Smooth muscle cell (in vitro differentiated cells): ENCODE data around the gene PSMD4. TPM values are rescaled to one million over a fixed set of nuclear protein-coding genes. Genes with fewer than 3 reads are reported as not detected.

ENCODE experiments used
- DNase-seq: peaks from one replicate; lab custom pipeline; 2025; ENCODE audit not compliant: unreplicated experiment; lab: John Stamatoyannopoulos, UW
- H2AFZ ChIP-seq: fragments of 200-600 bp; sonication (generic); 2 replicates; pipeline ENCODE4 v1.6.0; 2016; ENCODE audit warnings: antibody characterized with exemption, low read depth, mild to moderate bottlenecking
- H3F3A ChIP-seq: fragments of 200-600 bp; sonication (generic); 2 replicates; pipeline ENCODE4 v1.6.0; 2017; ENCODE audit warnings: antibody characterized with exemption, low read depth
- H3K27ac ChIP-seq: fragments of 200-600 bp; sonication (generic); 2 replicates; pipeline ENCODE4 v1.5.1; 2016; ENCODE audit warnings: low read depth, mild to moderate bottlenecking
- H3K27me3 ChIP-seq: fragments of 200-600 bp; sonication (generic); 2 replicates; pipeline ENCODE4 v1.6.1; 2016; ENCODE audit warnings: low read depth, mild to moderate bottlenecking
- H3K36me3 ChIP-seq: fragments of 200-600 bp; sonication (generic); 2 replicates; pipeline ENCODE4 v1.5.1; 2016; ENCODE audit warnings: low read depth
- H3K4me1 ChIP-seq: fragments of 200-600 bp; sonication (generic); 2 replicates; pipeline ENCODE4 v1.5.1; 2016; ENCODE audit warnings: low read depth
- H3K4me2 ChIP-seq: fragments of 200-600 bp; sonication (generic); 2 replicates; pipeline ENCODE4 v1.6.0; 2016; ENCODE audit warnings: mild to moderate bottlenecking
- H3K4me3 ChIP-seq: fragments of 200-600 bp; sonication (generic); 2 replicates; pipeline ENCODE4 v1.5.1; 2016; ENCODE audit warnings: mild to moderate bottlenecking
- H3K79me2 ChIP-seq: fragments of 200-600 bp; sonication (generic); 2 replicates; pipeline ENCODE4 v1.6.0; 2016; ENCODE audit warnings: low read depth, mild to moderate bottlenecking
- H3K9ac ChIP-seq: fragments of 200-600 bp; sonication (generic); 2 replicates; pipeline ENCODE4 v1.6.0; 2016; ENCODE audit warnings: low read depth
- H3K9me3 ChIP-seq: fragments of 200-600 bp; sonication (generic); replicated peaks from 2 replicates; pipeline ENCODE4 v1.5.1; 2016; ENCODE audit warnings: low read depth
- H4K20me1 ChIP-seq: fragments of 200-600 bp; sonication (generic); 2 replicates; pipeline ENCODE4 v1.6.0; 2016; ENCODE audit warnings: low read depth
- WGBS: methylation state at CpG from one replicate; pipeline ENCODE4 v1.1.7; 2016; ENCODE audit warnings: low lambda C conversion rate; 5-methylcytosine and 5-hydroxymethylcytosine counted together
- polyA plus RNA-seq: library from polyadenylated mRNA; unstranded; fragments of >200 nt; fragmentation: Nextera tagmentation; extraction: Ambion mirVana; gene quantifications from 2 replicates; pipeline ENCODE4 v1.2.1, GENCODE V29; 2016
- total RNA-seq: library from RNA; depleted of rRNA; stranded (reverse); fragments of >200 nt; gene quantifications from 2 replicates; pipeline ENCODE4 v1.2.3, GENCODE V29; 2014
- TF ChIP-seq, protein P1 (sequence below): fragments of 200-600 bp; sonication (generic); IDR thresholded peaks from 2 replicates; pipeline ENCODE4 v1.5.1; 2017; ENCODE audit warnings: borderline replicate concordance, mild to moderate bottlenecking, antibody characterized with exemption; ENCODE audit not compliant: insufficient read depth, poor library complexity, severe bottlenecking

The PSMD4 gene
- total and polyA plus RNA-seq, 2 experiments from 2014 or later: 109 to 198 TPM

DNA sequence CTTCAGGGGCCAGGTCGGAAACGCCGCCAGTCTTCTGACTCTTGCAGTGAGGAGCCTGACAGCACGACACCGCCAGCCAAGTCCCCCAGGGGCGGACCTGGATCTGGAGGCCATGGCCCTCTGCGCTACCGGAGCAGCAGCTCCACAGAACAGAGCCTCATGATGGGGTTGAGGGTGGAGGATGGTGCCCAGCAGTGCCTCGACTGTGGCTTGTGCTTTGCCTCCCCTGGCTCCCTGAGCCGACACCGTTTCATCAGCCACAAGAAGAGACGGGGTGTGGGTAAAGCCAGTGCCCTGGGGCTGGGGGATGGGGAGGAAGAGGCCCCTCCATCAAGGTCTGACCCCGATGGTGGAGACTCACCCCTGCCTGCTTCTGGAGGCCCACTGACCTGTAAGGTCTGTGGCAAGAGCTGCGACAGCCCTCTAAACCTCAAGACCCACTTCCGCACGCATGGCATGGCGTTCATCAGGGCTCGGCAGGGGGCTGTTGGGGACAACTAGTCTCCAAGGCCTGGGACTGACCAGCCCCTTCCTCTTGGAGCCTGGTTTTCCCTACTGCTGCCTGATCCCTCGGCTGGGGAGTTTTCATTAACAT, 36.3 kb downstream of the PSMD4 start:
- Histone ChIP-seq H3K9ac (no peak overlapping the region), H3K36me3 (no peaks in the 10 kb centered on the region), H2AFZ (no peak overlapping the region), H3K4me3 (no peak overlapping the region), H3K9me3 (no peaks in the 10 kb centered on the region), H3K27ac (no peak overlapping the region), H4K20me1 (peaks cover 36% of the 10 kb centered on the region), H3F3A (no peaks in the 10 kb centered on the region), H3K79me2 (peaks cover 4% of the 10 kb centered on the region), H3K4me1 (peaks cover 6% of the 10 kb centered on the region), H3K27me3 (no peaks in the 10 kb centered on the region), H3K4me2 (no peak overlapping the region)
- TF ChIP-seq, protein P1, sequence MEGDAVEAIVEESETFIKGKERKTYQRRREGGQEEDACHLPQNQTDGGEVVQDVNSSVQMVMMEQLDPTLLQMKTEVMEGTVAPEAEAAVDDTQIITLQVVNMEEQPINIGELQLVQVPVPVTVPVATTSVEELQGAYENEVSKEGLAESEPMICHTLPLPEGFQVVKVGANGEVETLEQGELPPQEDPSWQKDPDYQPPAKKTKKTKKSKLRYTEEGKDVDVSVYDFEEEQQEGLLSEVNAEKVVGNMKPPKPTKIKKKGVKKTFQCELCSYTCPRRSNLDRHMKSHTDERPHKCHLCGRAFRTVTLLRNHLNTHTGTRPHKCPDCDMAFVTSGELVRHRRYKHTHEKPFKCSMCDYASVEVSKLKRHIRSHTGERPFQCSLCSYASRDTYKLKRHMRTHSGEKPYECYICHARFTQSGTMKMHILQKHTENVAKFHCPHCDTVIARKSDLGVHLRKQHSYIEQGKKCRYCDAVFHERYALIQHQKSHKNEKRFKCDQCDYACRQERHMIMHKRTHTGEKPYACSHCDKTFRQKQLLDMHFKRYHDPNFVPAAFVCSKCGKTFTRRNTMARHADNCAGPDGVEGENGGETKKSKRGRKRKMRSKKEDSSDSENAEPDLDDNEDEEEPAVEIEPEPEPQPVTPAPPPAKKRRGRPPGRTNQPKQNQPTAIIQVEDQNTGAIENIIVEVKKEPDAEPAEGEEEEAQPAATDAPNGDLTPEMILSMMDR: no peak
- WGBS: 93% methylated on average over 19 of the region's 19 CpGs
- DNase-seq: no peak

DNA sequence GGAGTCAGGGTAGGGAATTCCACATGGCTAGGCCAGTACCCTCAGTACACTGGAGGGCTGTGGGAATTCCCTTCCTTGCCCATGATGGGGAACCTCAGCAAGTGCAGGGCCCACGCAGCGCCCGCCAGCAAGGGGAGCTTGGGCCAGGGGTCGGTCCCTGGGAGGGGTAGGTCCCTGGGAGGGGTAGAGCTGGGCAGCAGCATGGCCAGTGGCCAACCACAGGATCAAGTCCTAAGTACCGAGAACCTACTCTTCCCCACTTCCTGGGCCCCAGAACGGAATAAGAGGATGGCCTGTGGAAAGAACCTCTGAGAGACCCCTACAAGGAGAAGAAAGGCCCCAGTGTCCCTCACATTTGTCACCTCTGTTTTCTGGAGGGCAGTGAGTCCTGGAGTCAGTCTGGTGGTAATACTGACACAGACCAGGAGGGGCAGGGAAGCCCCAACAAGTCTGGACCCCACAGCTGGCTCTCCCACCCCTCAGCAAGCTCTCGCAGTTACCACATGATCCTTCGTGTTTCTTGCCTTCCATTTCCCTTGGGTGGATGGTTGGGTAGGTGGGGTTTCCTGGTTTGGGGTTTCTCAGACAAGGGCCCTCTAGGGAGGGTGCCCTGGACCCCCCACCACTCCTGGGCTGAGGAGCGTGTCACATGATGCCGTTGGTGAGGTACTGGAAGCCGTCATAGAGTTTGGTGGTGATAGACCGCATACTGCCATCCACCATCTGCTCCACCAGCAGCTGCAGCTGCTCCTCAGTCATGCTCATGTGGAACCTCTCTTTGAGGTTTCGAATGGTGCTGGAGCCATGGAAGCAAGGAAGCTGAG, 37.9 kb downstream of the PSMD4 start:
- no peaks in the 10 kb centered on the region for H3K27me3 ChIP-seq
- DNase-seq: no peak
- H4K20me1 ChIP-seq: peaks cover 22% of the 10 kb centered on the region
- no peak overlapping the region for H3K27ac ChIP-seq
- peaks cover 6% of the 10 kb centered on the region for H3K4me1 ChIP-seq
- TF ChIP-seq, protein P1: no peak
- peaks cover 4% of the 10 kb centered on the region for H3K79me2 ChIP-seq
- H3K36me3 ChIP-seq: no peaks in the 10 kb centered on the region
- H3K4me2 ChIP-seq: no peak overlapping the region
- no peak overlapping the region for H3K9ac ChIP-seq
- no peaks in the 10 kb centered on the region for H3K9me3 ChIP-seq
- no peak overlapping the region for H3K4me3 ChIP-seq
- H2AFZ ChIP-seq: no peak overlapping the region
- H3F3A ChIP-seq: no peaks in the 10 kb centered on the region
- WGBS: 97% methylated on average over 13 of the region's 13 CpGs

DNA sequence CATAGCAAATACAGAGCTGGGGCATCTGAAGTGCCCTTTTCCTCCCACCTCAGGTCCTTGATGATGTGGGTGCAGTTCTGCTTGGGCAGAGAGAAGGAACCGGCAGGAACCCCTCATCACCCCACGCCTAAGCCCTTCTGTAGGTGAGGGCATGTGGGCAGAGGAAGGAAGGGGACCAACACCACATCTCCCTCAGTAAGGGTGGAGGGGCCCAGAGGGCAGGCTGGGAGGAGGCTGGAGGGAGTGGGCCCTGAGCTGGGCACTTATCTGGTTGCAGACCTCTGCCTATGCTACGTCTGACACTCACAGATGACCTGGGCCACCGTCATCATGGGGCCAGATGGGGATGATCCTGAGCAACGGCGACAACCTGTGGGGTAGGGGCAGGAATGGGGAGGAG, 38.6 kb downstream of the PSMD4 start:
- H3K4me1 ChIP-seq: peaks cover 6% of the 10 kb centered on the region
- no peaks in the 10 kb centered on the region for H3K9me3 ChIP-seq
- H3K79me2 ChIP-seq: no peaks in the 10 kb centered on the region
- no peaks in the 10 kb centered on the region for H3F3A ChIP-seq
- no peak overlapping the region for H3K27ac ChIP-seq
- no peak overlapping the region for H3K4me3 ChIP-seq
- H3K4me2 ChIP-seq: no peak overlapping the region
- H3K36me3 ChIP-seq: peaks cover 1% of the 10 kb centered on the region
- DNase-seq: no peak
- no peak overlapping the region for H3K9ac ChIP-seq
- TF ChIP-seq, protein P1: no peak
- no peaks in the 10 kb centered on the region for H3K27me3 ChIP-seq
- 96% methylated on average over 6 of the region's 6 CpGs for WGBS
- H4K20me1 ChIP-seq: peaks cover 17% of the 10 kb centered on the region
- no peak overlapping the region for H2AFZ ChIP-seq
